Upper lobe of right lung (tissue), 1 donor: ENCODE data around the gene SNX24. TPM values are rescaled to one million over a fixed set of nuclear protein-coding genes. Genes with fewer than 3 reads are reported as not detected.

Experiments
- ATAC-seq: fragments of 200-7000 bp; cut with Tn5 transposase; one replicate; pipeline ENCODE4 v1.9.1; 2020; ENCODE audit warnings: mild to moderate bottlenecking, moderate library complexity
- DNase-seq: peaks from one replicate; pipeline ENCODE4 v3.0.0-alpha.2; 2020
- H3K27ac ChIP-seq: fragments of 200-600 bp; one replicate; pipeline ENCODE4 v1.8.0; 2022
- H3K27me3 ChIP-seq: fragments of 200-600 bp; one replicate; pipeline ENCODE4 v1.8.0; 2022; ENCODE audit warnings: mild to moderate bottlenecking
- H3K36me3 ChIP-seq: fragments of 200-600 bp; one replicate; pipeline ENCODE4 v1.8.0; 2022
- H3K4me1 ChIP-seq: fragments of 200-600 bp; one replicate; pipeline ENCODE4 v1.8.0; 2022
- H3K4me3 ChIP-seq: fragments of 200-600 bp; one replicate; pipeline ENCODE4 v1.8.0; 2022; ENCODE audit warnings: mild to moderate bottlenecking
- H3K9me3 ChIP-seq: fragments of 200-600 bp; one replicate; pipeline ENCODE4 v1.8.0; 2022
- CTCF ChIP-seq: fragments of 200-600 bp; IDR thresholded peaks from one replicate; pipeline ENCODE4 v1.8.0; 2022; ENCODE audit warnings: antibody characterized with exemption
- intact Hi-C: fragments of 100-400 bp; cut with DNase I; formaldehyde crosslinking; loops from one replicate; pipeline ENCODE4 v1.11.0; 2022
- long read RNA-seq: library from polyadenylated mRNA; unstranded; transcript quantifications from one replicate; pipeline ENCODE4 v2.0.0, GENCODE V29; 2021
- total RNA-seq: library from RNA; stranded (reverse); fragmentation: NEBNext Ultra II Directional; extraction: Animal tissue kit (Norgen Biotek cat#: 25700); gene quantifications from one replicate; pipeline ENCODE4 v1.2.1, GENCODE V29; 2021
- donor health status: DM: no; HTN: yes; CAD: no; lungs with severe emphysema.

Gene SNX24
- total RNA-seq = 30.2 TPM
- long read RNA-seq, transcript SNX24-201 (7 exons, 2,158 nt) = major isoform, 12 of 28 reads
- long read RNA-seq, partial matches to known transcripts = 2 of 28 reads
- long read RNA-seq, other reads (novel, unspliced or antisense) = 12 of 28 reads

GRCh38 chr5:122845229-122846050, at the start of gene SNX24:
Gene SNX24, plus strand, starts transcription at chr5:122845613. Its CDS starts 21 bp downstream, at chr5:122845634.
- Histone ChIP-seq H3K27me3 (no peaks in the 10 kb centered on the region), H3K9me3 (no peaks in the 10 kb centered on the region), H3K4me3 (peak within 1 kb of the TSS; percentile 83), H3K36me3 (no peaks in the 10 kb centered on the region), H3K4me1 (peaks cover 43% of the 10 kb centered on the region), H3K27ac (peak within 1 kb of the TSS; percentile 92)
- ATAC-seq = peak; percentile 89
- intact Hi-C loops = no loop called here
- TF ChIP-seq CTCF = no peak
- DNase-seq = peak; percentile 94

GRCh38 chr5:122805481-122805880, 39.9 kb upstream of the SNX24 start:
- DNase-seq = no peak
- intact Hi-C loops = no loop called here
- Histone ChIP-seq H3K36me3 (peaks cover 81% of the 10 kb centered on the region), H3K9me3 (no peaks in the 10 kb centered on the region), H3K27ac (no peak overlapping the region), H3K4me1 (no peaks in the 10 kb centered on the region), H3K4me3 (no peak overlapping the region), H3K27me3 (no peaks in the 10 kb centered on the region)
- no peak for ATAC-seq
- TF ChIP-seq CTCF = no peak

GRCh38 chr5:122810405-122810804, 35.0 kb upstream of the SNX24 start:
- Histone ChIP-seq H3K36me3 (peaks cover 41% of the 10 kb centered on the region), H3K27me3 (no peaks in the 10 kb centered on the region), H3K4me1 (no peaks in the 10 kb centered on the region), H3K4me3 (no peak overlapping the region), H3K27ac (no peak overlapping the region), H3K9me3 (no peaks in the 10 kb centered on the region)
- intact Hi-C loops = no loop called here
- ATAC-seq (no peak), DNase-seq (no peak)
- no peak for TF ChIP-seq CTCF

GRCh38 chr5:122815218-122815767, 30.1 kb upstream of the SNX24 start:
- H3K4me1 ChIP-seq = no peaks in the 10 kb centered on the region
- H3K27me3 ChIP-seq = no peaks in the 10 kb centered on the region
- no peak overlapping the region for H3K27ac ChIP-seq
- TF ChIP-seq CTCF = no peak
- no peaks in the 10 kb centered on the region for H3K9me3 ChIP-seq
- DNase-seq = no peak
- no peak for ATAC-seq
- no peak overlapping the region for H3K4me3 ChIP-seq
- H3K36me3 ChIP-seq = peaks cover 36% of the 10 kb centered on the region
- intact Hi-C loops = no loop called here

GRCh38 chr5:122816756-122817155, 28.7 kb upstream of the SNX24 start:
- Histone ChIP-seq H3K27me3 (no peaks in the 10 kb centered on the region), H3K36me3 (peaks cover 50% of the 10 kb centered on the region), H3K27ac (no peak overlapping the region), H3K9me3 (no peaks in the 10 kb centered on the region), H3K4me3 (no peak overlapping the region), H3K4me1 (no peaks in the 10 kb centered on the region)
- TF ChIP-seq CTCF = no peak
- no peak for ATAC-seq
- intact Hi-C loops = no loop called here
- no peak for DNase-seq
